GM21526 (cell line): ENCODE measurements around the gene IBTK.
"Not testable (repeated sequence)": the region's sequence is repeated elsewhere in the genome, so short reads cannot be mapped to it uniquely, and the experiment has no call there.

Experiments
- ATAC-seq: cut with Tn5 transposase; IDR thresholded peaks from one replicate; pipeline ENCODE4 v1.9.1; 2021; ENCODE audit warnings: moderate library complexity; ENCODE audit not compliant: unreplicated experiment, low FRiP score

Gene IBTK

GRCh38 chr6:82246802-82247504, 591 bp downstream of the IBTK start:
- ATAC-seq, result peak; percentile 38

- no peak for ATAC-seq
Observed at GRCh38 chr6:82246370-82246769, 1.2 kb downstream of the IBTK start.

- no peak for ATAC-seq
Observed at GRCh38 chr6:82245376-82245775, 2.2 kb downstream of the IBTK start.

GRCh38 chr6:82243884-82244283, 3.7 kb downstream of the IBTK start:
- ATAC-seq, result no peak

GRCh38 chr6:82240186-82240585, 7.4 kb downstream of the IBTK start:
- no peak for ATAC-seq

GRCh38 chr6:82239597-82239996, 7.9 kb downstream of the IBTK start:
- ATAC-seq, result no peak

GRCh38 chr6:82237013-82237412, 10.5 kb downstream of the IBTK start:
- no peak for ATAC-seq

GRCh38 chr6:82227770-82228169, 19.8 kb downstream of the IBTK start:
- peak; percentile 97 for ATAC-seq

- no peak for ATAC-seq
Observed at GRCh38 chr6:82220167-82220566, 27.4 kb downstream of the IBTK start.

- ATAC-seq, result peak; percentile 80
Observed at GRCh38 chr6:82217018-82217586, 30.4 kb downstream of the IBTK start.

GRCh38 chr6:82216549-82216948, 31.0 kb downstream of the IBTK start:
- no peak for ATAC-seq

GRCh38 chr6:82211326-82211725, 36.2 kb downstream of the IBTK start:
- no peak for ATAC-seq

- no peak for ATAC-seq
Observed at GRCh38 chr6:82208913-82209312, 38.6 kb downstream of the IBTK start.

- no peak for ATAC-seq
Observed at GRCh38 chr6:82205930-82206392, 41.6 kb downstream of the IBTK start.

- ATAC-seq, result no peak
Observed at GRCh38 chr6:82204020-82204419, 43.5 kb downstream of the IBTK start.

- no peak for ATAC-seq
Observed at GRCh38 chr6:82197784-82198183, 49.8 kb downstream of the IBTK start.

- ATAC-seq, result not testable (repeated sequence)
Observed at GRCh38 chr6:82197245-82197644, 50.3 kb downstream of the IBTK start.

- ATAC-seq, result no peak
Observed at GRCh38 chr6:82196161-82196560, 51.4 kb downstream of the IBTK start.

- no peak for ATAC-seq
Observed at GRCh38 chr6:82195619-82196018, 51.9 kb downstream of the IBTK start.

- no peak for ATAC-seq
Observed at GRCh38 chr6:82185948-82186535, 61.5 kb downstream of the IBTK start.

GRCh38 chr6:82183642-82184282, 63.8 kb downstream of the IBTK start:
- ATAC-seq, result no peak
